ENCODE data around the gene MFSD12. TPM values are rescaled to one million over a fixed set of nuclear protein-coding genes. Genes with fewer than 3 reads are reported as not detected.
"Not testable (repeated sequence)": the region's sequence is repeated elsewhere in the genome, so short reads cannot be mapped to it uniquely, and the experiment has no call there.

MFSD12 gene
- total RNA-seq, 1 donor from 2014 or later, result 25.7 TPM

DNA sequence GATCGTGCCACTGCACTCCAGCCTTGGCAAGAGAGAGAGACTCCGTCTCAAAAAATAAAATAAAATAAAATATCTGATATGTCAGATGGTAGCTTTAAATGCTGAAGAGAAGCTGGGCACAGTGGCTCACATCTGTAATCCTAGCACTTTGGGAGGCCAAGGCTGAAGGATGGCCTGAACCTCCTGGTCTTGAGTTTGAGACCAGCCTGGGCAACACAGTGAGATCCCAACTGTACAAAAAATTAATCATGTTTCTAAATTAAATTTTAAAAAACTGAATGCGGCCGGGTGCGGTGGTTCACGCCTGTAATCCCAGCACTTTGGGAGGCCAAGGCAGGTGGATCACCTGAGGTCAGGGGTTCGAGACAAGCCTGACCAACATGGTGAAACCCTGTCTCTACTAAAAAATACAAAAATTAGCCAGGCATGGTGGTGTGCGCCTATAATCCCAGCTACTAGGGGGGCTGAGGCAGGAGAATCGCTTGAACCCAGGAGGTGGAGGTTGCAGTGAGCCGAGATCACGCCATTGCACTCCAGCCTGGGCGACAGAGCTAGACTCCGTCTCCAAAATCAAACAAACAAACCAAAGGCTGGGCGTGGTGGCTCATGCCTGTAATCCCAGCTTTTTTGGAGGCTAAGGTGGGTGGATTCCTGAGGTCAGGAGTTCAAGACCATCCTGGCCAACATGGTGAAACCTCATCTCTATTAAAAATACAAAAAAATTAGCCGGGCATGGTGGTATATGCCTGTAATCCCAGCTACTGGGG lies 26.8 kb upstream of the MFSD12 start:
- not testable (repeated sequence) for ATAC-seq

DNA sequence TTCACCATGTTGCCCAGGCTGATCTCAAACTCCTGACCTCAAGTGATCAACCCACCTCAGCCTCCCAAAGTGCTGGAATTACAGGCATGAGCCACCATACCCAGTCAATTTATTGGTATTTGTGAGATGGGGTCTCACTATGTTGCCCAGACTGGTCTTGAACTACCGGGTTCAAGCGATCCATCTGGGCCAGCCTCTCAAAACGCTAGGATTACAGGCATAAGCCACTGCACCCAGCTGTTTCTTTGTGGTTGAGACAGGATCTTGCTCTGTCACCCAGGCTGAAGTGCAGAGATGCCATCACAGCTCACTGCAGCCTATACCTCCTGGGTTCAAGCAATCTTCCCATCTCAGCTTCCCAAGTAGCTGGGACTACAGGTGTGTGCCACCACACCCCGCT lies 24.4 kb upstream of the MFSD12 start:
- ATAC-seq, result not testable (repeated sequence)

DNA sequence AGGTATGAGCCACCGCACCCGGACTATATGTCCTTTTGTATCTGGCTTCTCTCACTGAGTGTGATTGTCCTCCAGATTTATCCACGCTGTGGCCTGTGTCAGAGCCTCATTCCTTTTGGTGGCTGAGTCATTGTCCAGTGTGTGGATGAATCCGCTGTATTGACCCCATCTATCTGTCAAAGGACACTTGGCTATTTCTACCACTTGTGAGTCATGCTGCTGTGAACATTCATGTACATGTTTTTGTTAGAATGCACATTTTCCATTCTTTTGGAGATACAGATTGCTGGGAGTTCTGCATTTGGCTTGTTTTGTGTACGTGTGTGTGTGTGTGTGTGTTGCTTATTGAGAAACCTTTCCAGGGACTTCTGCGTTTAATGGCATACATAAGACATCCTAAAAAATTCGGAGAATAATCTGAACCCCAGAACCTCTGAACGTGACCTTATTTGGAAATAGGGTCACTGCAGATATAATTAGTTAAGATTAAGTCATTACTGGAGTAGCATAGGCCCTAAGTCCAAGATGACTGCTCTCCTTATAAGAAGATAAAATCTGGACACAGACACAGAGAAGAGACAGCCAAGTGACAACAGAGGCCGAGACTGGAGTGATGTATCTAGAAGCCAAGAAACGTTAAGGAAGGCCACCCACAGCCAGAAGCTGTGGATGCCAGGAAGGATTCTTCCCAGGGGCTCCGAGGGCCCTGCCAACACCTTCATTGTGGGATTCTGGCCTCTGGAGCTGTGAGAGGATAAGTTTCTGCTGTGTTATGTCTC lies 23.0 kb upstream of the MFSD12 start:
- no peak for ATAC-seq

DNA sequence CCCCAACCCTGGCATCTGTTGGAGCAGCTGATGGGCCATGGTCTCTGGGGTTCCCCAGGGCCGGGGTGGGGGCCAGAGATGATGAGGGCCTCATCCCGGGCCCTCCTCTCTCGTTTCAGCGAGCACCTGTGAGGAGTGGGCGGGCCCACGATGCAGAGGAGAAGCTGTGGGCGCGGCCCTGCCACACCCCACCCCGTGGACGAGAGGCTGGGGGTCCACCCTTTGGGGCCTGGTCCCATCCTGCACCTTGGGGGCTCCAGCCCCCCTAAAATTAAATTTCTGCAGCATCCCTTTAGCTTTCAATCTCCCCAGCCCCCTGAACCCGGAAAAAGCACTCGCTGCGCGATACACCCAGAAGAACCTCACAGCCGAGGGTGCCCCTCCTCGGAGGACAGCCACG lies 21.0 kb upstream of the MFSD12 start:
- ATAC-seq, result no peak

DNA sequence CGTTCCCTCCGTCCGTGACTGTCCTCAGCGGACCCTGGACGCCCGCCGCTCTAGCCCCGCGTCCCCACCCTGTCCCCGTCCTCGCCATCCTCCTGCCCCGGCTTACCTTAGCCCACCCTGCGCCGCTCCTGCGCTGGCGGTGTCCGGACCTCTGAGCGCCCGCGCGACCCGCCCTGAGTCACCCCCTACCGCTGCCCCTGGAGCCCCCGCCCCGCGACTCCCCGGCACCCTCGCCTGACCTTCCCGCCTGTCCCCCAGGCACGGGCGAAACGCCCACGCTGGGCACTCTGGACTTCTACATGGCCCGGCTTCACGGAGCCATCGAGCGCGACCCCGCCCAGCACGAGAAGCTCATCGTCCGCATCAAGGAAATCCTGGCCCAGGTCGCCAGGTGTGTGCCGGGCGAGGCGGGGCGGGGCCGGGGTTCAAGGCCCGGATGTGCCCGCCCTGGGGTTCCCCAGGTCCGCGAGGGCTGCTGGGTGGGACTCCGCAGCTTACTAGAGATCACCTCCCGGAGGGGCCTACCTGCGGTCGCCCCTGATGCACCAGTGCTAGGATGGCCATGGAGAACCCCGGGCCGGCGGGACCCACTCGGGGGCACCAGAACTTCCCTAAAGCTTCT lies 20.4 kb upstream of the MFSD12 start:
- ATAC-seq, result peak; percentile 7

- ATAC-seq, result peak; percentile 3
Measured at GRCh38 chr19:3576696-3577443, 19.5 kb upstream of the MFSD12 start.

DNA sequence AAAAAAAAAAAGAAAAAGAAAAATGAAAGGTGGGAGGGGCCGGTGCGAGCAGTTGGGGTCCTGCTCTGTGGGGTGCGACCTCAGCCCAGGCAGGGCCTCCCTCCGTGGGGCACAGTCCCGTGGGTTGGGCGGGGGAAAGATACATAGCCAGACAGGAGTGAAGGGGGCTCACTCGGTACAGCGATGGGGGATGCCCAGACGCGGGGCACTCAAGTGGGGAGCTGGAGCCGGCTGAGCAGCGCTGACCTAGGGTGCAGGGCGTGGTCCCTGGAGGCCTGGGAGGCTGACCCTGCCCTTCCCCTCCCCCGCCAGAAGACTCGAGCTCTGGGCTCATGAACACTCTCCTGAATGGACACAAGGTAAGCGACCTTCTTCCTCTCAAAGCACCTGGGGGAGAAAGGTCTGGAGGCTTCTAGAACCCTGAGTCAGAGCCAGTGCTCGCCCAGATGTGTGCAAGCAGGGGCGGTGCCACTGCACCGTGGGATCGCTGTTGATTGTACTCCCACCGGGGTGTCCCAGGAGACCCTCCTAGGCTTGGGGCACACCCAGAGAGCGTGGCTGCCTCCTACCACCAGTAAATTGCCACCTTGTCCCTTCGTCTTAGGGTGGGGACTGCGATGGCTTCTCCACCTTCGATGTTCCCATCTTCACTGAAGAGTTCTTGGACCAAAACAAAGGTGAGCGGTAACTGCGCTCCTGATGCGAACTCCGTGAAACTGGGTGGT lies 18.7 kb upstream of the MFSD12 start:
- ATAC-seq, result no peak

GRCh38 chr19:3575260-3575741 lies 17.9 kb upstream of the MFSD12 start:
- no peak for ATAC-seq

DNA sequence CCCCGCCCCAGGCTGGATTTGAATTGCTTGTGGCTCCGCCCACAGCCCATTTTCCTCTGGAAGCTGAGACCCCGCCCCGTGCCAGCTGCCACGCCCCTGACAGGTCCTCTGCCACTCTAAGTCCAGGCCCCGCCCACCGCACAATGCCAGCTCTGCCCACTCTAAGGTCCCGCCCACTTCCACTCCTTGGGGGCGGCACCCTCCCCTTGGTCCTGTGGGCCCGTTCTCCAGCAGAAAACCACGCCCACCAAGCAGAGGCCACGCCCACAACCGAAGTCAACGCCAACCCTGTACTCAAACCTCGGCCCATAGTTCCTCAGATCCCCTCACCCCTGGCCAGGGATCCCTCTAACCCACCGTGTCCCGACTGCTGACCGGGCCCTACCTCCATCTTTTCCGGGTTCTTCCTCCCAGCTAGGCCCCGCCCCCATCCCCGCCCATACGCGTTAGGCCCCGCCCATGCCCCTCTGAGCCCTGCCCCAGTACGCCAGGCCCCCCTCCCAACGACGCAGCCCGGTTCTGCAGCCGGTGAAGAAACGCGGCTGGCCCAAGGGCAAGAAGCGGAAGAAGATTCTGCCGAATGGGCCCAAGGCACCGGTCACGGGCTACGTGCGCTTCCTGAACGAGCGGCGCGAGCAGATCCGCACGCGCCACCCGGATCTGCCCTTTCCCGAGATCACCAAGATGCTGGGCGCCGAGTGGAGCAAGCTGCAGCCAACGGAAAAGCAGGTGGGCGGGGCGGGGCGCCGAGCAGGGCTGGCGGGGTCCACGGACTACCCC lies 16.7 kb upstream of the MFSD12 start:
- peak; percentile 70 for ATAC-seq

DNA sequence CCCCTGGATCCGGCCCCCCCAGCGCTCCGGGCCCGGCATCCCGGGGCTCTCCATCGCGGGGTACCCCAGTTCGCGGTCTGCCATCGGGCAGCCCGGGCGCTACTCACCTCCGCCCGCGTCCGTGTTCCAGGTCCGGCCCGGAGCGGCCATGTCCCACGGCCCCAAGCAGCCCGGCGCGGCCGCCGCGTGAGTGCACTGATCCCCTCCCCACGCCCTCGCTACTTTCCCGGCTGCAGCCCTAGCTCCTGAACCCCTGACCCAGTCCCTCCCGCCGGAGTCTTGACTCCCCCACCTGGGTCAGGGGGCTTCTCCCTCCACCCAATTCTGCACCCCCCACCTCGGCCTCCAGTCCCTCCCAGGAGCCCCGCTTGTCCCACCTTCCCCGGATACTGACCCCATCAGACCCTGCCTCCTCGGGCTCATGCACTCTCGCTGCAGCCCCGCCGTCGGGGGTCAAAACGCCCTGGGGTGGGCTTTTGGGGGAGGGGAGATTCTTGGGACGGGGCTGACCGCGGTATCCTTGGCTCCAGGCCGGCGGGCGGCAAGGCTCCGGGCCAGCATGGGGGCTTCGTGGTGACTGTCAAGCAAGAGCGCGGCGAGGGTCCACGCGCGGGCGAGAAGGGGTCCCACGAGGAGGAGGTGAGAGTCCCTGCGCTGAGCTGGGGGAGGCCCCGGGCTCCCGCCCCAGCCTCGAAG lies 15.9 kb upstream of the MFSD12 start:
- peak; percentile 6 for ATAC-seq

DNA sequence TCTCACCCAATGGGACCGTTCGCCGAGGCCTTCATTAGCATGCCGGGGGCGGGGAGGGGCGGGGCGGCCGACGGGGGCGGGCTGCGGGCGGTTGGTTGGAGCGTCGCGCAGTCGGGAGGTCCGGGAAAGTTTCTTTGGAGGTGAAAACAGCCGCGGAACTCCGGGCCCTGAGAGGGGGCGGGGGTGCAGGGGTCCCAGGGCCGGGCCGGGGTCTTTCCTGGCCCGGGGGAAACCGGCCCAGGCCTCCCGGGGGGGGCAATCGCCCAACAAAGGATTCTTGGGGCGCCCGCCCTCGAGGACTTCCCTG lies 15.4 kb upstream of the MFSD12 start, which contains the start of gene HMG20B:
TSS of gene HMG20B (plus strand) at position 90 of the 307 bp plus-strand sequence. CDS start 366 bp downstream, outside the sequence.
- no peak for ATAC-seq

DNA sequence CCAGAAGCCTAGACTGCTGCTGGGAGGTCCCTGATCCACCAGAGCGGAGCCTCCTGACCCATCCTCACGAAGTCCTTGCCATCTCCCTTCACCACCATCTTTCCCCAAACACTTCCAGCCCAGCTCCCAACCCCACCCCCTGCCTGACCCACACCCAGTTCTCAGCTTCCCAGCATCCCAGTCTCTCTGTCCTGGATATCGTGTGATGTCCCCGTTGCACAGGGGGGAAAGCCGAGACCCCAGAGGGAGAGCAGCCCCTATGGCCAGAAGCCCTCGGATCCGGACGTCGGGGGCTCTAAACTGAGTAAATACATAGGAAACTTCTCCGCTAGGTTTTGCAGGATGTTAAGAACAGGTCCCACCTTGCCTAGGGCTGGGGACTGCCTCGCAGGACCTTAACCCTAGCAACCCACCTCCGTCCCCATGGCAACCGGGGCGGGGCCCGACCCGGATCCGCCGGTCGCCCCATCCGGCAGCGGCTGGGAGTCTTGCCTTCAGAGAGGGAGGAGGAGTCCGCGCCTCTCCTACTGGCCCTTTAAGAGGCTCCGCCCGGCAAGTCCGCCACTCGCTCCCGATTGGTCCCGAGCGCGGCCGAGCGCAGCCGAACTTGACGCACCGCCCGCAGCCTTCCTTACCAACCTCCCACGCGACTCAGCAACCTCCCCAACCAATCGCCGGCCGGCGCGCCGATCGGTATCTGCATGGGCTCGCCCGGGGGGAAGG lies 14.9 kb upstream of the MFSD12 start:
- peak; percentile 89 for ATAC-seq

DNA sequence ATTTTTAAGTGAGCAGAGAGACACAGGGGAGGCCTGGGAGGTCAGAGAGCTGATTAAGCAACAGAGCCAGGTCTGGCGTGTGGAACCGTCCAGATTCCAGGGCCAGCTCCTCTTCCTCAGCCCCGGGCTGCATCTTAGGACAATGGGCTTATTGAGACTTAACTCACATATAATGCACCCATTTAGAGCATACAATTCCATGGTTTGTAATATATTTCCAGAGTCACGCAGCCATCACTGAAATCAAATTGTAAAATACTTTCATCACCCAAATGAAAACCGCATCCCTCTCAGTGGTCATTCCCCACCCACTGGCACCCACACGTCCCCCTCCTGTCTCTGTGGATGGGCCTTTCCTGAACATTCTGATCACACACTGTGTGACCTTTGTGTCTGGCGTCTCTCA lies 13.2 kb upstream of the MFSD12 start:
- ATAC-seq, result no peak

GRCh38 chr19:3570042-3570441 lies 12.7 kb upstream of the MFSD12 start:
- ATAC-seq, result not testable (repeated sequence)

DNA sequence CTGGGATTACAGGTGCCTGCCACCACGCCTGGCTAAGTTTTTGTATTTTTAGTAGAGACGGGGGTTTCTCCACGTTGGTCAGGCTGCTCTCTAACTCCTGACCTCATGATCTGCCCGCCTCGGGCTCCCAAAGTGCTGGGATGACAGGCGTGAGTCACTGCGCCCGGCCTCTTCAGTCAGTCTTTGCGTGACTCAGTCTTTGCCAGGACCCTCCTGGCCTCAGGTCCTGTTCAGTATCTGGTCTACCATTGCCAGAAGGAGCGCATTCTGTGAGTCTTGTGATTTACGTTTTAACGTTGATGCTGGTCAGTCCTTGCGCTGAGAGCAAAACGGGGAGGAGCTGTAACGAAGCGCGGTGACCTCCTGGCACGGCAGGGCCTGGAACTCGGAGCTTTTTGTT lies 7.8 kb upstream of the MFSD12 start:
- ATAC-seq, result no peak

DNA sequence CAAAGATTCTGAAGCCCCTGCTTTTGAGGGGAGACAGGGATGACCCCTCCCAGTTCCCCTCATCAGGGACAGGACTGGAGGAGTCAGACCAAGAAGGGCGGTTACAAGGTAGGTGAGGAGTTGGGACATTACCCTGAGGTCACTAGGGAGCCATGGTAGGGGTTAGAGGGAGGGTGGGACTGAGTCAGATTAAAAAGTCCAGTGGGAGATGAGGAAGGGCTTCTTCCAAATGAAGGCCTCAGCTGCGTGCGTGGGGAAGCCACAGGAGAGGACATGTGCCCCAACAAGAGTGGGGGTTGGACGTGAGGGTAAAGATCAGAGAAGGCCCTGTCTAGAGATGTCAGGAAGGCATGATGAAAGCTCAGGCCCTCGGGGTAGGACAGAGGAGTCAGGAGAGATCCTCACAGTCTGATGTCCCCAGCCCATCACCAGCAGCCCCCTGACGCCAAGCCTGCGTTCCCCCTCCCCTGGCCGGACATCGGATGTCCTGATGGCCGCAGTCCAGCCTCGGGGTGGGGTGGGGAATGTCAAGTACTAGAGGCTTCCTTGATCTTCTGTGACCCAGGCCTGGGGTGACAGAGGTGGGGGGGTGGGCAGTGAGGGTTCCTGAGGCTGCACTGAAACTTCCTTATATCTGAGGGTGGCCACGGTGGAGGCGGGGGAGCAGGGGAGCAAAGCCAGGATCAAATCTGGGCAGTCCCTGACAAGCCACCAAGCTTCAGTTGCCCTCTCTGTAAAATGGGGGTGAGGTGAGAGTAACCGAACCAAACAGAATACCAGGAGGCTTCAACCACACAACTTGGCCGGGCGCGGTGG lies 6.5 kb upstream of the MFSD12 start:
- no peak for ATAC-seq

DNA sequence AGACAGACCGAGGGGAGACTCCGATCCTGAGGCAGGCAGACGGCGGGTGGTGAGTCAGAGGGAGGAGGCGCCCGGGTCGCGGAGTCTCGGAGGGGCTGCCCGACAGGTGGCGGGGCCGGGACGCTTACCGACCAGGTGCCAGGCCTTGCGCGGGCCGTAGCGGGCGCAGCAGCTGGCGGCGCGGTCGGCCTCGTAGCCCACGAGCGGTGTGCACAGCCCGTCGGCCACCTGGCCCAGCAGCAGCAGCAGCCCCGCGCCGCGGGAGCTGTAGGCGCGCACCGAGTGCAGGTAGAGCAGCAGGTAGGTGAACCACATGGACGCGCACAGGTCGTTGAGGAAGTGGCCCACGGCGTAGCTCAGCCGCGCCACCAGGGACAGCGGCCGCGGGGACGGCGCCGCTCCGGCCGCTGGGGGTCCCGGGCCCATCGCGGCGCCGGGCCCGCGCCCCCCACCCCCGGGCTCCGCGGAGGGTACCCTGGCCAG lies 367 bp downstream of the MFSD12 start:
- ATAC-seq, result peak; percentile 40

GRCh38 chr19:3556423-3556977 lies 886 bp downstream of the MFSD12 start:
- no peak for ATAC-seq
